ENCODE results near the gene MTA2. TPM values are rescaled to one million over a fixed set of nuclear protein-coding genes. Genes with fewer than 3 reads are reported as not detected.

Gene MTA2
- total and polyA plus RNA-seq, 2 of the 8 experiments (the other 6 are each of a cell fraction or from before 2014, with no cell fraction given), result 25.7 to 114 TPM

GRCh38 chr11:62646825-62647608 is 45.4 kb upstream of the MTA2 start:
- FAIRE-seq, result no peak
- Histone ChIP-seq H3K79me1 (ENCODE audit: low read depth, low read length) (peaks cover 10% of the 10 kb centered on the region), H4K8ac (ENCODE audit: extremely low read depth, insufficient read depth, low read length) (no peak overlapping the region; the same call in 1 of the 2 replicates), H2BK15ac (ENCODE audit: low read length) (no peak overlapping the region), H3K27me3 (replicated peaks in 1 of 4; ENCODE audit: control insufficient read depth in 3 of 4, extremely low read depth in 1 of 4, insufficient read depth in 3 of 4, low read length in 3 of 4) (no peaks in the 10 kb centered on the region), H3K23ac (ENCODE audit: insufficient read length) (no peak overlapping the region), H4K5ac (ENCODE audit: insufficient read length, low read depth, low read length) (no peak overlapping the region), H3K9ac (replicated peaks in 1 of 4; ENCODE audit: extremely low read depth in 1 of 4, low read depth in 3 of 4, low read length in 3 of 4) (no peak overlapping the region), H2AK5ac (ENCODE audit: low read depth, low read length) (no peak overlapping the region), H3K27ac (ENCODE audit: low read depth, low read length) (no peak overlapping the region), H2BK12ac (ENCODE audit: low read depth, low read length) (no peak overlapping the region), H3K36me3 (ENCODE audit: control insufficient read depth in 2 of 4, insufficient read depth in 4 of 4, low read length in 3 of 4) (peaks cover 0 to 28% (median 7%) of the 10 kb centered on the region in 4 experiments; a peak in 6 of 8 replicates), H3K9me3 (ENCODE audit: insufficient read depth in 2 of 2, low read depth in 1 of 2, low read length in 1 of 2) (no peaks in the 10 kb centered on the region), H3K56ac (replicated peaks; ENCODE audit: insufficient read length, low read depth, low read length) (no peak overlapping the region), H4K91ac (replicated peaks; ENCODE audit: insufficient read length, low read length) (no peak overlapping the region), H4K20me1 (replicated peaks in 1 of 2; ENCODE audit: control insufficient read depth in 1 of 2, insufficient read depth in 2 of 2, low read length in 2 of 2) (peaks cover 3 to 21% of the 10 kb centered on the region in 2 experiments), H3K79me2 (ENCODE audit: control insufficient read depth in 1 of 2, insufficient read depth in 2 of 2, low read length in 2 of 2) (peaks cover 11 to 50% of the 10 kb centered on the region in 2 experiments), H3K18ac (ENCODE audit: extremely low read depth, low read length) (no peak overlapping the region), H3K4ac (replicated peaks; ENCODE audit: insufficient read length, low read depth, low read length) (no peak overlapping the region), H3K4me1 (replicated peaks in 1 of 4; ENCODE audit: control insufficient read depth in 3 of 4, insufficient read depth in 4 of 4, low read length in 3 of 4) (no peaks in the 10 kb centered on the region; a peak in 2 of 7 replicates), H2AFZ (ENCODE audit: low read length) (no peak overlapping the region), H2BK20ac (ENCODE audit: low read length) (no peak overlapping the region), H3K14ac (ENCODE audit: insufficient read length) (no peak overlapping the region), H2BK120ac (replicated peaks; ENCODE audit: low read depth, low read length) (no peak overlapping the region), H3K4me2 (ENCODE audit: insufficient read depth in 1 of 2, low read depth in 2 of 2, low read length in 2 of 2) (peak overlapping the region; percentile 20 to 35; a peak in 3 of 4 replicates), H3K4me3 (ENCODE audit: extremely low read depth in 1 of 4, insufficient read depth in 2 of 4, low read depth in 3 of 4, low read length in 4 of 4) (peak overlapping the region in 1 of 4 experiments; percentile 86; a peak in 4 of 8 replicates), H3K23me2 (ENCODE audit: low read depth, low read length) (peaks cover 5% of the 10 kb centered on the region; the same call in 1 of the 2 replicates), H2BK5ac (ENCODE audit: low read depth, low read length) (no peak overlapping the region)
- CTCF ChIA-PET (ENCODE audit: partially characterized antibody), result interaction anchor here (0.8 to 2.0 kb wide), 7 partner anchors 18 to 122 kb away, joined by 3 to 12 read pairs (median 4); partner anchors contain the start of genes C11orf98 and CSKMT
- POLR2A ChIA-PET (ENCODE audit: partially characterized antibody), result interaction anchor here (0.5 to 50.4 kb wide), 15 partner anchors 10 to 208 kb away, joined by 3 to 2041 read pairs (median 6); partner anchors contain the start of genes B3GAT3, BSCL2, C11orf98 and CSKMT
- no peak for DNase-seq (ENCODE audit: low read depth in 1 of 2, low spot score in 2 of 2)
- WGBS, 2 experiments (ENCODE audit: extremely low coverage in 1 of 2, insufficient coverage in 1 of 2, insufficient read length in 1 of 2, insufficient replicate concordance in 2 of 2, low coverage in 1 of 2, low lambda C conversion rate in 2 of 2, missing lambda C conversion rate in 1 of 2), result 80% methylated on average over 30 of the region's 32 CpGs; no CpG with 5 or more reads in 1 of the 2 experiments
- TF ChIP-seq NRF1 (IDR thresholded peaks at IDR 0.05; ENCODE audit: low read depth, low read length), result no peak
- no peak for TF ChIP-seq CEBPB (IDR thresholded peaks at IDR 0.05; ENCODE audit: low read depth, low read length)
- no peak for TF ChIP-seq CTCF (IDR thresholded peaks at IDR 0.05; ENCODE audit: control extremely low read depth in 1 of 3, insufficient read depth in 1 of 3, low read depth in 1 of 3, low read length in 3 of 3)
- TF ChIP-seq EP300 (IDR thresholded peaks at IDR 0.05; ENCODE audit: borderline replicate concordance in 1 of 2, low read depth in 2 of 2, low read length in 2 of 2), result no peak
- no peak for TF ChIP-seq POLR2A (IDR thresholded peaks at IDR 0.05; ENCODE audit: control extremely low read depth in 1 of 2, low read depth in 2 of 2, low read length in 2 of 2)
- no peak for TF ChIP-seq SRF (IDR thresholded peaks at IDR 0.05; ENCODE audit: low read depth, low read length)
- TF ChIP-seq RNF2 (IDR thresholded peaks at IDR 0.05; ENCODE audit: borderline replicate concordance, low read depth, low read length, missing control alignments, poor library complexity, severe bottlenecking), result no peak
- TF ChIP-seq SUZ12 (IDR thresholded peaks at IDR 0.05; ENCODE audit: low read length), result no peak

Data from H1 (cell line).